ENCODE measurements around the gene AP1M1.

DNA sequence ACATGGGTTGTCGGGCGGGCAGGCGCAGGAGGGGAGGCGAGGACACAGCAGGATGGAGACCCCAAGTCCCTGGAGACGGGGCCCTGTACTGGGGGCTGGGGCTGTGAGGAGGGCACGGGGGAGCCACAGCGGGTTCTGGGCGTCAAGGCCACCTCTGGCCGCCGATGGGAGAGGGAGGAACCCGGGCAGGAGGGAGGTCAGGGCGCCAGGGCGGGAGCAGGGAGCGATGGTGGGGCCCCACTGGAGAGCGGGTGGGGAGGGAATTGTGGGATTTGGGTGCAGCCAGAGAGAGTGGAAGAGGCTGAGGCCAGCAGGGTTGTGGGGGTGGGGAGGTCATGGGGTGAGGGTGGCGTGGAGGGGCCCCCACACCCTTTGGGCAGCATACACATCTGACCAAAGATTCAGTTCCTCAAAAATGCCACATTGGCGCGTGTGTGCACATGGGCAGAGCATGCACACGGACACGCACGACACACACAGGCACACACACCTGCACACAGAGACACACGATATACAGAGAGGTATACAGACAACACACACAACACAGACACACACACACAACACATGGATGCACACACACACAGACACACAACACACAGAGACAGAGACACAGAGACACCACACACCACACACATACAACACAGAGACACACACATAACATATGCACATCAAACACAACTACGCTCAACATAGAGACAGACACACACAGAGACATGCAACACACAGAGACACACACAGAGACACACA, 54.9 kb downstream of the AP1M1 start:
- TF ChIP-seq, protein P1, sequence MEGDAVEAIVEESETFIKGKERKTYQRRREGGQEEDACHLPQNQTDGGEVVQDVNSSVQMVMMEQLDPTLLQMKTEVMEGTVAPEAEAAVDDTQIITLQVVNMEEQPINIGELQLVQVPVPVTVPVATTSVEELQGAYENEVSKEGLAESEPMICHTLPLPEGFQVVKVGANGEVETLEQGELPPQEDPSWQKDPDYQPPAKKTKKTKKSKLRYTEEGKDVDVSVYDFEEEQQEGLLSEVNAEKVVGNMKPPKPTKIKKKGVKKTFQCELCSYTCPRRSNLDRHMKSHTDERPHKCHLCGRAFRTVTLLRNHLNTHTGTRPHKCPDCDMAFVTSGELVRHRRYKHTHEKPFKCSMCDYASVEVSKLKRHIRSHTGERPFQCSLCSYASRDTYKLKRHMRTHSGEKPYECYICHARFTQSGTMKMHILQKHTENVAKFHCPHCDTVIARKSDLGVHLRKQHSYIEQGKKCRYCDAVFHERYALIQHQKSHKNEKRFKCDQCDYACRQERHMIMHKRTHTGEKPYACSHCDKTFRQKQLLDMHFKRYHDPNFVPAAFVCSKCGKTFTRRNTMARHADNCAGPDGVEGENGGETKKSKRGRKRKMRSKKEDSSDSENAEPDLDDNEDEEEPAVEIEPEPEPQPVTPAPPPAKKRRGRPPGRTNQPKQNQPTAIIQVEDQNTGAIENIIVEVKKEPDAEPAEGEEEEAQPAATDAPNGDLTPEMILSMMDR (IDR thresholded peaks at IDR 0.05 in 4 of 5, conservative IDR thresholded peaks at IDR 0.05 in 1 of 5): no peak
- TF ChIP-seq POLR2A (IDR thresholded peaks at IDR 0.05): no peak

Data from gastrocnemius medialis (tissue), 4 donors.